GM21423 (cell line): ENCODE measurements around the gene HIF1A.
"Not testable (repeated sequence)": the region's sequence is repeated elsewhere in the genome, so short reads cannot be mapped to it uniquely, and the experiment has no call there.

Experiments used
- ATAC-seq: cut with Tn5 transposase; IDR thresholded peaks from one replicate; pipeline ENCODE4 v1.9.1; 2021; ENCODE audit warnings: mild to moderate bottlenecking, moderate library complexity; ENCODE audit not compliant: unreplicated experiment

Gene HIF1A

GRCh38 chr14:61744238-61744637 is 48.9 kb downstream of the HIF1A start:
- ATAC-seq, result no peak

GRCh38 chr14:61746346-61746745 is 51.0 kb downstream of the HIF1A start:
- not testable (repeated sequence) for ATAC-seq

GRCh38 chr14:61746881-61747280 is 51.6 kb downstream of the HIF1A start:
- no peak for ATAC-seq

GRCh38 chr14:61747342-61747741 is 52.0 kb downstream of the HIF1A start:
- no peak for ATAC-seq

- ATAC-seq, result no peak
Observed at GRCh38 chr14:61749264-61749663, 54.0 kb downstream of the HIF1A start.

- no peak for ATAC-seq
Observed at GRCh38 chr14:61749867-61750266, 54.6 kb downstream of the HIF1A start.

- ATAC-seq, result peak; percentile 88
Observed at GRCh38 chr14:61750708-61751474, 55.6 kb downstream of the HIF1A start.

- no peak for ATAC-seq
Observed at GRCh38 chr14:61751475-61751989, 56.2 kb downstream of the HIF1A start.

- ATAC-seq, result peak; percentile 41
Observed at GRCh38 chr14:61752626-61753025, 57.3 kb downstream of the HIF1A start.

GRCh38 chr14:61753631-61754030 is 58.3 kb downstream of the HIF1A start:
- no peak for ATAC-seq

GRCh38 chr14:61754627-61755381 is 59.5 kb downstream of the HIF1A start:
- no peak for ATAC-seq

- ATAC-seq, result not testable (repeated sequence)
Observed at GRCh38 chr14:61755382-61755742, 60.0 kb downstream of the HIF1A start.

GRCh38 chr14:61756135-61756534 is 60.8 kb downstream of the HIF1A start:
- ATAC-seq, result no peak

- no peak for ATAC-seq
Observed at GRCh38 chr14:61759878-61760277, 64.6 kb downstream of the HIF1A start.

- no peak for ATAC-seq
Observed at GRCh38 chr14:61761557-61761956, 66.2 kb downstream of the HIF1A start.

- ATAC-seq, result peak; percentile 100
Observed at GRCh38 chr14:61761959-61762786, 66.9 kb downstream of the HIF1A start, which contains the start of gene SNAPC1. TSS of gene SNAPC1 (plus strand) at chr14:61762420. CDS start at chr14:61762461, 41 bp downstream.

GRCh38 chr14:61764342-61765122 is 69.2 kb downstream of the HIF1A start:
- no peak for ATAC-seq

GRCh38 chr14:61765225-61765943 is 70.1 kb downstream of the HIF1A start:
- no peak for ATAC-seq

- ATAC-seq, result no peak
Observed at GRCh38 chr14:61766151-61766550, 70.8 kb downstream of the HIF1A start.

- ATAC-seq, result no peak
Observed at GRCh38 chr14:61768240-61768639, 72.9 kb downstream of the HIF1A start.
